H1 (cell line): ENCODE data around the gene SSMEM1. TPM values are rescaled to one million over a fixed set of nuclear protein-coding genes. Genes with fewer than 3 reads are reported as not detected.

Experiments
- CTCF ChIA-PET: fragments of 300-600 bp; sonication (Branson Sonifier 250); formaldehyde crosslinking; loops from one replicate; lab custom pipeline; 2021; ENCODE audit not compliant: partially characterized antibody; lab: Charles Lee
- POLR2A ChIA-PET: fragments of 300-600 bp; sonication (Branson Sonifier 250); formaldehyde crosslinking; loops from one replicate; lab custom pipeline; 2021; ENCODE audit warnings: inconsistent platforms; ENCODE audit not compliant: partially characterized antibody; lab: Charles Lee
- DNase-seq, 2 experiments: peaks; one replicate each; pipeline versions ENCODE4 v3.0.0 to v3.0.0-alpha.2; 2010 to 2022; ENCODE audit warnings: low spot score in 2 of 2, low read depth in 1 of 2, mixed read lengths in 1 of 2
- FAIRE-seq: peaks from 2 replicates; lab custom pipeline; 2011; peaks lifted over from hg19 to GRCh38; lab: Jason Lieb, UNC
- H2AFZ ChIP-seq: 2 replicates; pipeline ENCODE4 v1.8.1; 2012; ENCODE audit warnings: low read length, inconsistent platforms
- H2AK5ac ChIP-seq: 2 replicates; pipeline ENCODE4 v1.6.1; 2013; ENCODE audit warnings: low read depth, low read length
- H2BK120ac ChIP-seq: replicated peaks from 2 replicates; pipeline ENCODE3; 2013; ENCODE audit warnings: low read depth, low read length, inconsistent platforms
- H2BK12ac ChIP-seq: 2 replicates; pipeline ENCODE4 v1.6.1; 2013; ENCODE audit warnings: low read depth, low read length
- H2BK15ac ChIP-seq: 2 replicates; pipeline ENCODE4 v1.6.1; 2013; ENCODE audit warnings: low read length
- H2BK20ac ChIP-seq: 2 replicates; pipeline ENCODE4 v1.6.1; 2013; ENCODE audit warnings: low read length
- H2BK5ac ChIP-seq: 2 replicates; pipeline ENCODE4 v1.6.1; 2013; ENCODE audit warnings: low read depth, low read length
- H3K14ac ChIP-seq: 2 replicates; pipeline ENCODE4 v1.6.1; 2013; ENCODE audit warnings: inconsistent platforms; ENCODE audit not compliant: insufficient read length
- H3K18ac ChIP-seq: 2 replicates; pipeline ENCODE4 v1.6.1; 2013; ENCODE audit warnings: low read length; ENCODE audit errors: extremely low read depth
- H3K23ac ChIP-seq: 2 replicates; pipeline ENCODE4 v1.6.1; 2013; ENCODE audit warnings: inconsistent platforms; ENCODE audit not compliant: insufficient read length
- H3K23me2 ChIP-seq: 2 replicates; pipeline ENCODE4 v1.6.1; 2013; ENCODE audit warnings: low read depth, low read length
- H3K27ac ChIP-seq: 2 replicates; pipeline ENCODE4 v1.6.1; 2011; ENCODE audit warnings: low read depth, low read length, inconsistent platforms
- H3K27me3 ChIP-seq, 4 experiments: replicated peaks in 1 of 4; 1 replicate in 1 of 4; 2 replicates in 3 of 4; pipeline versions ENCODE4 v1.6.1 to v1.8.1; 2011 to 2013; ENCODE audit warnings: low read length in 3 of 4, mild to moderate bottlenecking in 3 of 4, inconsistent platforms in 2 of 4, mixed read lengths in 2 of 4, moderate library complexity in 1 of 4; ENCODE audit not compliant: control insufficient read depth in 3 of 4, insufficient read depth in 3 of 4; ENCODE audit errors: extremely low read depth in 1 of 4
- H3K36me3 ChIP-seq, 4 experiments: 2 replicates each; pipeline versions ENCODE4 v1.6.1 to v1.8.1; 2011 to 2013; ENCODE audit warnings: mild to moderate bottlenecking in 4 of 4, low read length in 3 of 4, moderate library complexity in 2 of 4, control low read depth in 1 of 4, inconsistent platforms in 1 of 4; ENCODE audit not compliant: insufficient read depth in 4 of 4, control insufficient read depth in 2 of 4
- H3K4ac ChIP-seq: replicated peaks from 2 replicates; pipeline ENCODE3; 2013; ENCODE audit warnings: low read length, low read depth, mixed read lengths, inconsistent platforms; ENCODE audit not compliant: insufficient read length
- H3K4me1 ChIP-seq, 4 experiments: replicated peaks in 1 of 4; 1 replicate in 1 of 4; 2 replicates in 3 of 4; pipeline versions ENCODE4 v1.6.1 to v1.8.1; 2011 to 2013; ENCODE audit warnings: low read length in 3 of 4, inconsistent platforms in 2 of 4, mixed read lengths in 1 of 4; ENCODE audit not compliant: insufficient read depth in 4 of 4, control insufficient read depth in 3 of 4
- H3K4me2 ChIP-seq, 2 experiments: 2 replicates each; pipeline versions ENCODE4 v1.6.1 to v1.8.1; 2011 to 2013; ENCODE audit warnings: low read depth in 2 of 2, low read length in 2 of 2, control low read depth in 1 of 2, inconsistent platforms in 1 of 2, mild to moderate bottlenecking in 1 of 2; ENCODE audit not compliant: insufficient read depth in 1 of 2
- H3K4me3 ChIP-seq, 4 experiments: fragments of 200-600, 300-600 bp in 1 of 4; sonication (generic), shearing (Covaris generic), sonication (Bioruptor Twin) in 1 of 4; 2 replicates each; pipeline versions ENCODE4 v1.5.1 to v1.8.1; 2011 to 2016; ENCODE audit warnings: low read length in 4 of 4, low read depth in 3 of 4, control low read depth in 2 of 4, inconsistent platforms in 2 of 4, mild to moderate bottlenecking in 2 of 4, mixed read lengths in 1 of 4, moderate library complexity in 1 of 4; ENCODE audit not compliant: insufficient read depth in 2 of 4; ENCODE audit errors: extremely low read depth in 1 of 4
- H3K56ac ChIP-seq: replicated peaks from 2 replicates; pipeline ENCODE3; 2013; ENCODE audit warnings: low read depth, mild to moderate bottlenecking, mixed read lengths, low read length, inconsistent platforms; ENCODE audit not compliant: insufficient read length
- H3K79me1 ChIP-seq: 2 replicates; pipeline ENCODE4 v1.6.1; 2013; ENCODE audit warnings: low read depth, low read length, control low read depth
- H3K79me2 ChIP-seq, 2 experiments: 2 replicates each; pipeline versions ENCODE4 v1.6.1 to v1.8.1; 2012 to 2013; ENCODE audit warnings: low read length in 2 of 2, mild to moderate bottlenecking in 2 of 2, inconsistent platforms in 1 of 2; ENCODE audit not compliant: insufficient read depth in 2 of 2, control insufficient read depth in 1 of 2
- H3K9ac ChIP-seq, 4 experiments: replicated peaks in 1 of 4; 1 replicate in 1 of 4; 2 replicates in 3 of 4; pipeline versions ENCODE4 v1.6.1 to v1.8.1; 2011 to 2013; ENCODE audit warnings: low read depth in 3 of 4, low read length in 3 of 4, control low read depth in 2 of 4, mild to moderate bottlenecking in 2 of 4, moderate library complexity in 2 of 4, inconsistent platforms in 1 of 4; ENCODE audit errors: extremely low read depth in 1 of 4
- H3K9me3 ChIP-seq, 2 experiments: 2 replicates each; pipeline versions ENCODE4 v1.6.1 to v1.8.1; 2012 to 2013; ENCODE audit warnings: mild to moderate bottlenecking in 2 of 2, moderate library complexity in 2 of 2, control low read depth in 1 of 2, inconsistent platforms in 1 of 2, low read depth in 1 of 2, low read length in 1 of 2, mixed read lengths in 1 of 2; ENCODE audit not compliant: insufficient read depth in 2 of 2
- H4K20me1 ChIP-seq, 2 experiments: replicated peaks in 1 of 2; 2 replicates each; pipeline versions ENCODE3 to v1.8.1; 2011 to 2013; ENCODE audit warnings: inconsistent platforms in 2 of 2, low read length in 2 of 2, mild to moderate bottlenecking in 1 of 2; ENCODE audit not compliant: insufficient read depth in 2 of 2, control insufficient read depth in 1 of 2
- H4K5ac ChIP-seq: 2 replicates; pipeline ENCODE4 v1.6.1; 2013; ENCODE audit warnings: low read length, low read depth, mixed read lengths, inconsistent platforms; ENCODE audit not compliant: insufficient read length
- H4K8ac ChIP-seq: 2 replicates; pipeline ENCODE4 v1.8.0; 2013; ENCODE audit warnings: mild to moderate bottlenecking, moderate library complexity, low read length, inconsistent platforms; ENCODE audit not compliant: insufficient read depth; ENCODE audit errors: extremely low read depth
- H4K91ac ChIP-seq: replicated peaks from 2 replicates; pipeline ENCODE3; 2013; ENCODE audit warnings: low read length, mixed read lengths, inconsistent platforms; ENCODE audit not compliant: insufficient read length
- ATF3 ChIP-seq: IDR thresholded peaks from 2 replicates; pipeline ENCODE4 v1.6.1; 2011; ENCODE audit warnings: low read depth, mild to moderate bottlenecking, low read length; ENCODE audit not compliant: insufficient read depth
- CEBPB ChIP-seq: IDR thresholded peaks from 2 replicates; pipeline ENCODE4 v1.6.1; 2012; ENCODE audit warnings: low read depth, low read length
- E2F6 ChIP-seq: IDR thresholded peaks from 2 replicates; pipeline ENCODE4 v1.6.1; 2012; ENCODE audit warnings: inconsistent platforms
- EP300 ChIP-seq, 2 experiments: IDR thresholded peaks; 1 replicate in 1 of 2; 2 replicates in 1 of 2; pipeline ENCODE4 v1.6.1; 2011 to 2012; ENCODE audit warnings: low read depth in 2 of 2, low read length in 2 of 2, mild to moderate bottlenecking in 2 of 2, borderline replicate concordance in 1 of 2, inconsistent platforms in 1 of 2, moderate library complexity in 1 of 2
- GABPA ChIP-seq: IDR thresholded peaks from 2 replicates; pipeline ENCODE4 v1.6.1; 2011; ENCODE audit warnings: mild to moderate bottlenecking, low read length, moderate library complexity, borderline replicate concordance; ENCODE audit not compliant: insufficient read depth
- JUN ChIP-seq: IDR thresholded peaks from 2 replicates; pipeline ENCODE4 v1.6.1; 2011; ENCODE audit warnings: low read depth, mild to moderate bottlenecking, improper control_type of control experiment, low read length
- POLR2AphosphoS5 ChIP-seq: IDR thresholded peaks from 2 replicates; pipeline ENCODE4 v1.6.1; 2011; ENCODE audit warnings: low read depth, low read length
- RNF2 ChIP-seq: fragments of 200-900, 300-1000 bp; sonication (generic); IDR thresholded peaks from 2 replicates; pipeline ENCODE4 v1.7.1; 2016; ENCODE audit warnings: borderline replicate concordance, low read depth, mild to moderate bottlenecking, antibody characterized with exemption, low read length; ENCODE audit not compliant: poor library complexity, severe bottlenecking; ENCODE audit errors: missing control alignments
- RXRA ChIP-seq: IDR thresholded peaks from 2 replicates; pipeline ENCODE4 v1.6.1; 2011; ENCODE audit warnings: low read depth, mild to moderate bottlenecking, low read length, moderate library complexity; ENCODE audit not compliant: insufficient read depth
- YY1 ChIP-seq: IDR thresholded peaks from 2 replicates; pipeline ENCODE4 v1.6.1; 2011; ENCODE audit warnings: low read depth, mild to moderate bottlenecking, low read length
- WGBS, 2 experiments: shearing (Covaris generic) in 1 of 2; methylation state at CpG; one replicate each; pipeline versions ENCODE4 v1.1.6 to v1.1.7; 2013 to 2015; ENCODE audit warnings: low lambda C conversion rate in 2 of 2, mixed read lengths in 2 of 2, inconsistent platforms in 1 of 2, low coverage in 1 of 2, missing lambda C conversion rate in 1 of 2; ENCODE audit not compliant: insufficient replicate concordance in 2 of 2, insufficient coverage in 1 of 2, insufficient read length in 1 of 2; ENCODE audit errors: extremely low coverage in 1 of 2, missing lambda C conversion rate in 1 of 2; 5-methylcytosine and 5-hydroxymethylcytosine counted together
- polyA plus RNA-seq, 7 experiments: library from polyadenylated mRNA; depleted of rRNA in 3 of 7; stranded (reverse) in 5 of 7; unstranded in 2 of 7; fragments of >200 nt in 5 of 7; fragments of 200-250 nt in 2 of 7; gene quantifications; 1 replicate in 5 of 7; 2 replicates in 1 of 7; 4 replicates in 1 of 7; pipeline versions ENCODE4 v1.2.1 to v1.2.3, GENCODE V29; 2011 to 2013; ENCODE audit warnings: missing spikeins in 2 of 7, mixed read lengths in 2 of 7
- total RNA-seq: library from RNA; stranded (reverse); fragmentation: NEBNext Ultra II Directional; extraction: Animal tissue kit (Norgen Biotek cat#: 25700); gene quantifications from 2 replicates; pipeline ENCODE4 v1.2.1, GENCODE V29; 2021

SSMEM1 gene
- total and polyA plus RNA-seq, 2 of the 8 experiments (the other 6 are each of a cell fraction or from before 2014, with no cell fraction given), result not detected

- Histone ChIP-seq H3K23ac (no peak overlapping the region), H3K79me1 (no peaks in the 10 kb centered on the region), H2BK5ac (no peak overlapping the region), H3K27me3 (no peaks in the 10 kb centered on the region), H3K9ac (no peak overlapping the region), H3K4me3 (no peak overlapping the region), H4K91ac (no peak overlapping the region), H4K8ac (no peak overlapping the region), H4K5ac (no peak overlapping the region), H3K18ac (no peak overlapping the region), H3K79me2 (no peaks in the 10 kb centered on the region), H3K27ac (no peak overlapping the region), H3K4ac (no peak overlapping the region), H3K4me2 (peak overlapping the region in 1 of 2 experiments; percentile 43; a peak in 2 of 4 replicates), H3K14ac (no peak overlapping the region), H2AFZ (no peak overlapping the region), H3K4me1 (peaks cover 0 to 4% (median under 1%) of the 10 kb centered on the region in 4 experiments; a peak in 1 of 7 replicates), H3K56ac (no peak overlapping the region), H3K36me3 (no peaks in the 10 kb centered on the region), H2BK15ac (no peak overlapping the region), H2BK12ac (no peak overlapping the region), H3K9me3 (no peaks in the 10 kb centered on the region; a peak in 1 of 4 replicates), H4K20me1 (no peaks in the 10 kb centered on the region), H2AK5ac (no peak overlapping the region), H3K23me2 (no peaks in the 10 kb centered on the region), H2BK120ac (no peak overlapping the region), H2BK20ac (no peak overlapping the region)
- ChIA-PET CTCF (interaction anchor here (1.3 to 1.4 kb wide), 2 partner anchors 11 to 14 kb away, joined by 5 read pairs; no protein-coding TSS in a partner anchor), POLR2A (no interaction called here)
- DNase-seq, result no peak
- FAIRE-seq, result no peak
- 92% methylated on average over 1 of the region's 1 CpG; no CpG with 5 or more reads in 1 of the 2 experiments for WGBS, 2 experiments
- TF ChIP-seq RXRA (no peak), JUN (no peak), EP300 (IDR thresholded peaks at IDR 0.05; ENCODE audit: borderline replicate concordance in 1 of 2, low read depth in 2 of 2, low read length in 2 of 2) (no peak), YY1 (no peak), E2F6 (no peak), CEBPB (no peak), ATF3 (no peak), RNF2 (no peak), POLR2AphosphoS5 (no peak), GABPA (no peak)
These were observed 20.4 kb downstream of the SSMEM1 start for GRCh38 chr7:130227883-130228575.
